IMR-90 (cell line): ENCODE results near the gene PKD1. TPM values are rescaled to one million over a fixed set of nuclear protein-coding genes. Genes with fewer than 3 reads are reported as not detected.

Experiments
- ATAC-seq: fragments of 200-7000 bp; cut with Tn5 transposase; 2 replicates; pipeline ENCODE4 v1.9.1; 2020; ENCODE audit warnings: low read depth, mild to moderate bottlenecking, moderate library complexity
- BruUV-seq: library from RNA; stranded (reverse); fragments of 400-500 nt; replicated peaks from 2 replicates; lab custom pipeline; 2021; lab: Mats Ljungman, UMichigan
- CTCF ChIA-PET: fragments of 300-600 bp; formaldehyde crosslinking; extraction: SDS; loops from one replicate; lab custom pipeline; 2021; ENCODE audit warnings: antibody characterized with exemption; lab: Yijun Ruan, JAX
- POLR2A ChIA-PET: fragments of 300-600 bp; sonication (Branson Sonifier 250); formaldehyde crosslinking; loops from one replicate; lab custom pipeline; 2022; ENCODE audit warnings: antibody characterized with exemption; ENCODE audit not compliant: unreplicated experiment; lab: Charles Lee
- DNase-seq: peaks from one replicate; pipeline ENCODE4 v3.0.0; 2013
- H2AFZ ChIP-seq: replicated peaks from 2 replicates; pipeline ENCODE3; 2013; ENCODE audit warnings: low read length, mild to moderate bottlenecking; ENCODE audit not compliant: poor library complexity
- H2AK5ac ChIP-seq: 2 replicates; pipeline ENCODE4 v1.6.1; 2013; ENCODE audit warnings: low read depth, low read length, inconsistent platforms
- H2AK9ac ChIP-seq: replicated peaks from 2 replicates; pipeline ENCODE3; 2013; ENCODE audit warnings: mild to moderate bottlenecking, low read depth, low read length, moderate library complexity; ENCODE audit not compliant: poor library complexity
- H2BK120ac ChIP-seq: 2 replicates; pipeline ENCODE4 v1.6.1; 2013; ENCODE audit warnings: low read depth, low read length, inconsistent platforms
- H2BK15ac ChIP-seq: 3 replicates; pipeline ENCODE4 v1.6.1; 2013; ENCODE audit warnings: low read depth, low read length, inconsistent platforms
- H2BK20ac ChIP-seq: 2 replicates; pipeline ENCODE4 v1.6.1; 2013; ENCODE audit warnings: low read depth, mild to moderate bottlenecking, inconsistent platforms, low read length, moderate library complexity
- H2BK5ac ChIP-seq: 2 replicates; pipeline ENCODE4 v1.6.1; 2013; ENCODE audit warnings: mild to moderate bottlenecking, low read depth, low read length, inconsistent platforms; ENCODE audit not compliant: poor library complexity, severe bottlenecking
- H3K14ac ChIP-seq: replicated peaks from 2 replicates; pipeline ENCODE4 v1.6.1; 2013; ENCODE audit warnings: low read depth, low read length, inconsistent platforms
- H3K18ac ChIP-seq: 2 replicates; pipeline ENCODE4 v1.6.1; 2013; ENCODE audit warnings: low read depth, low read length, control low read depth
- H3K23ac ChIP-seq: 2 replicates; pipeline ENCODE4 v1.6.1; 2013; ENCODE audit warnings: low read depth, low read length, inconsistent platforms
- H3K27ac ChIP-seq: 2 replicates; pipeline ENCODE4 v1.5.1; 2013; ENCODE audit warnings: mild to moderate bottlenecking, control low read depth, low read length; ENCODE audit not compliant: insufficient read depth
- H3K27me3 ChIP-seq: 2 replicates; pipeline ENCODE4 v1.6.1; 2013; ENCODE audit warnings: low read length; ENCODE audit not compliant: control insufficient read depth, insufficient read depth
- H3K36me3 ChIP-seq: 2 replicates; pipeline ENCODE4 v1.6.1; 2013; ENCODE audit warnings: low read length, mixed read lengths; ENCODE audit not compliant: control insufficient read depth, insufficient read depth
- H3K4ac ChIP-seq: 2 replicates; pipeline ENCODE4 v1.6.1; 2013; ENCODE audit warnings: low read depth, low read length, inconsistent platforms
- H3K4me1 ChIP-seq: 2 replicates; pipeline ENCODE4 v1.6.1; 2013; ENCODE audit warnings: low read length, mixed read lengths; ENCODE audit not compliant: control insufficient read depth, insufficient read depth
- H3K4me2 ChIP-seq: 2 replicates; pipeline ENCODE4 v1.6.1; 2013; ENCODE audit warnings: low read depth, mild to moderate bottlenecking, control low read depth, low read length, moderate library complexity
- H3K4me3 ChIP-seq: 2 replicates; pipeline ENCODE4 v1.5.1; 2013; ENCODE audit warnings: low read depth, mild to moderate bottlenecking, control low read depth, low read length, moderate library complexity; ENCODE audit not compliant: insufficient read depth
- H3K56ac ChIP-seq: 2 replicates; pipeline ENCODE4 v1.6.1; 2013; ENCODE audit warnings: low read length, inconsistent platforms; ENCODE audit not compliant: insufficient read depth; ENCODE audit errors: extremely low read depth
- H3K79me1 ChIP-seq, 2 experiments: 2 replicates each; pipeline ENCODE4 v1.6.1; 2013; ENCODE audit warnings: low read length in 2 of 2, inconsistent platforms in 1 of 2, low read depth in 1 of 2
- H3K9ac ChIP-seq: 2 replicates; pipeline ENCODE4 v1.6.1; 2013; ENCODE audit warnings: low read depth, low read length, control low read depth
- H3K9me1 ChIP-seq: 2 replicates; pipeline ENCODE4 v1.6.1; 2013; ENCODE audit warnings: low read length, inconsistent platforms; ENCODE audit not compliant: insufficient read depth
- H3K9me3 ChIP-seq: 2 replicates; pipeline ENCODE4 v1.6.1; 2013; ENCODE audit warnings: low read length; ENCODE audit not compliant: control insufficient read depth, insufficient read depth
- H4K20me1 ChIP-seq: 2 replicates; pipeline ENCODE4 v1.6.1; 2013; ENCODE audit warnings: low read length, inconsistent platforms; ENCODE audit not compliant: insufficient read depth
- H4K5ac ChIP-seq: 2 replicates; pipeline ENCODE4 v1.6.1; 2013; ENCODE audit warnings: mild to moderate bottlenecking, low read depth, low read length, control low read depth
- H4K8ac ChIP-seq, 2 experiments: 2 replicates each; pipeline ENCODE4 v1.6.1; 2013; ENCODE audit warnings: low read depth in 2 of 2, low read length in 2 of 2, control low read depth in 1 of 2, inconsistent platforms in 1 of 2
- H4K91ac ChIP-seq: 2 replicates; pipeline ENCODE4 v1.6.1; 2013; ENCODE audit warnings: low read depth, low read length, inconsistent platforms; ENCODE audit not compliant: insufficient read depth
- BHLHE40 ChIP-seq: fragments of 150-350 bp; IDR thresholded peaks from 2 replicates; pipeline ENCODE4 v1.6.1; 2016; ENCODE audit warnings: mild to moderate bottlenecking, low read depth, low read length
- NFE2L2 ChIP-seq: fragments of 150-350 bp; IDR thresholded peaks from 2 replicates; pipeline ENCODE4 v1.6.1; 2016; ENCODE audit warnings: low read depth, mild to moderate bottlenecking, low read length
- RAD21 ChIP-seq: IDR thresholded peaks from 2 replicates; pipeline ENCODE4 v1.6.1; 2012; ENCODE audit warnings: low read length, improper control_type of control experiment
- SMC3 ChIP-seq: fragments of 150-350 bp; IDR thresholded peaks from 2 replicates; pipeline ENCODE4 v1.6.1; 2016; ENCODE audit warnings: low read depth, mild to moderate bottlenecking, antibody characterized with exemption, low read length, moderate library complexity
- WGBS, 2 experiments: methylation state at CpG; one replicate each; pipeline versions ENCODE4 v1.1.5 to v1.1.7; 2013; ENCODE audit warnings: missing lambda C conversion rate in 2 of 2; ENCODE audit not compliant: insufficient read length in 1 of 2; ENCODE audit errors: extremely low coverage in 2 of 2; 5-methylcytosine and 5-hydroxymethylcytosine counted together
- dilution Hi-C: fragments of 300-500 bp; cut with HindIII; formaldehyde crosslinking; loops from one replicate; pipeline ENCODE4 v1.14.3; 2018; ENCODE audit warnings: low sequenced_read_pairs; ENCODE audit not compliant: unreplicated experiment
- in situ Hi-C: fragments of 300-500 bp; cut with MboI; formaldehyde crosslinking; loops from 3 replicates; pipeline ENCODE4 v1.14.3; 2019; ENCODE audit warnings: low sequenced_read_pairs, inconsistent platforms, mixed read lengths
- intact Hi-C: fragments of 100-400 bp; cut with micrococcal nuclease; formaldehyde crosslinking; loops from 2 replicates; pipeline ENCODE4 v1.10.0; 2022
- polyA plus RNA-seq, 3 experiments: library from polyadenylated mRNA; depleted of rRNA; stranded (reverse); fragments of >200 nt; gene quantifications; 2 replicates each; pipeline ENCODE4 v1.2.3, GENCODE V29; 2012; ENCODE audit warnings: low replicate concordance in 1 of 3
- total RNA-seq: library from RNA; depleted of rRNA; stranded (reverse); fragments of >200 nt; gene quantifications from 2 replicates; pipeline ENCODE4 v1.2.3, GENCODE V29; 2012
- TF ChIP-seq, protein P1 (sequence below): fragments of 150-350 bp; IDR thresholded peaks from 2 replicates; pipeline ENCODE4 v1.6.1; 2016; ENCODE audit warnings: low read depth, mild to moderate bottlenecking, low read length, moderate library complexity, borderline replicate concordance
- TF ChIP-seq, protein P2 (sequence below): conservative IDR thresholded peaks from 2 replicates; pipeline ENCODE4 v1.5.1; 2012; ENCODE audit warnings: mild to moderate bottlenecking, low read depth, low read length, improper control_type of control experiment

The PKD1 gene
- total and polyA plus RNA-seq, 2 of the 4 experiments (the other 2 are of a cell fraction) = 7.9 to 97.3 TPM

DNA sequence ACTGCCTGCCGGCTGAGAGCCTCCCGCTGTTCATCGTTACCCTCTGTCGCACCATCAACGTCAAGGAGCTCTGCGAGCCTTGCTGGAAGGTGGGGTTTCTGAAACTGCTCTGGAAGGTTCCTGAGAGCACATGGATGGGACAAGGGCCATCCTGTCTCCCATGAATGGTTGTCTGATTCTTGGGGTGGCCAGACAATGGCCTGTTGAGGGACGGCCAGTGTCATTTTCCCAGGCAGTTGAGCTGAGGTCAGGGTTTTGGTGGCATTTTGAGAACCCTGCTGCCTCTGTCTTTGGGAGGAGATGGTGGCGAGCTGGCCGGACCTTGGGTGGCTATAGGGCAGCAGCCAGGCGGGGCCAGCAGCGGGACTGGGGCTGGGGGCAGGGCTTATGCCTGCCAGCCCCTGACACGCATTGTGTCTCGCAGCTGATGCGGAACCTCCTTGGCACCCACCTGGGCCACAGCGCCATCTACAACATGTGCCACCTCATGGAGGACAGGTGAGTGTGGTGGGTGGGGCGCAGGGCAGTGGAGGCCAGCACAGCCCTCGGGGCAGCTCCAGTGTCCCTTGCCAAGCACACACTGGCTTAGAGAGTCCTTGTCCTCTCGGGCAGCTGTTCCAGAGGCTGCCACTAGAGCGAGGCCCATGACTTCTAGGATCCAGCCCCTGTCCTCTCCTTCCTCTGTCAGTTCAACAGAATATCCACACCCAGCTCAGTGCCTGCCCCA, 78.9 kb downstream of the PKD1 start (continued):
- TF ChIP-seq NFE2L2 = no peak

DNA sequence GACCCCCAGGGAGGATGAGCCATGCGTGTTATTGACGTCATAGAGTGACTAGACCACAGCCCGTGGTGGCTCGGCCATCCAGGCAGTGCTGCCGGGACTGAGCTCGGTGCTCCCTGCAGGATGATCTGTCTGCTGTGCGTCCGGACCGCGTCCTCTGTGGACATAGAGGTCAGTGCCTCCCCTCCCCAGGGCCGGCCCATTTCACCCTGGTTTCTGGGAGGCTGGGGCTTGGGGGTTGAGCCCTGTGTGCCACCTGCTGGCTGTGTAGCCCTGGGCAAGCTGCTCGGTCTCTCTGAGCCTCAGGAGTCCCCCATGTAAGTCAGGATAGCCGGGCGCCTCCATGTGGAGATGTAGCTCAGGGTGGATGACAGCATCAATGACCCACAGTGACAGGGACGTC, 79.6 kb downstream of the PKD1 start:
- Histone ChIP-seq H2BK120ac (no peak overlapping the region), H3K18ac (no peak overlapping the region), H4K5ac (no peak overlapping the region), H4K8ac (no peak overlapping the region), H3K27ac (no peak overlapping the region), H3K23ac (no peak overlapping the region), H3K14ac (no peak overlapping the region), H2AK5ac (no peak overlapping the region; the same call in 1 of the 2 replicates), H3K9ac (no peak overlapping the region), H3K79me1 (peaks cover 5 to 33% of the 10 kb centered on the region in 2 experiments; a peak in 3 of 4 replicates), H2AFZ (peak overlapping the region; percentile 13), H3K36me3 (peaks cover 65% of the 10 kb centered on the region), H2BK5ac (no peak overlapping the region), H2AK9ac (peak overlapping the region; percentile 37), H3K27me3 (no peaks in the 10 kb centered on the region), H3K4me1 (no peaks in the 10 kb centered on the region), H2BK20ac (no peak overlapping the region), H3K9me3 (no peaks in the 10 kb centered on the region), H2BK15ac (no peak overlapping the region), H4K20me1 (no peaks in the 10 kb centered on the region; the same call in none of the 2 replicates), H3K4ac (no peak overlapping the region), H4K91ac (no peak overlapping the region), H3K56ac (no peak overlapping the region; the same call in 1 of the 2 replicates), H3K9me1 (no peaks in the 10 kb centered on the region), H3K4me2 (no peak overlapping the region), H3K4me3 (no peak overlapping the region)
- ATAC-seq = peak; percentile 75
- no peak for DNase-seq
- in situ Hi-C loops (no loop called here), intact Hi-C loops (loop anchor here (1.0 kb wide), 1 partner anchor 33 kb away; no protein-coding TSS in a partner anchor), dilution Hi-C loops (no loop called here)
- BruUV-seq = no TSS peak
- 96% methylated on average over 7 of the region's 15 CpGs; no CpG with 5 or more reads in 1 of the 2 experiments for WGBS, 2 experiments
- TF ChIP-seq, protein P1, sequence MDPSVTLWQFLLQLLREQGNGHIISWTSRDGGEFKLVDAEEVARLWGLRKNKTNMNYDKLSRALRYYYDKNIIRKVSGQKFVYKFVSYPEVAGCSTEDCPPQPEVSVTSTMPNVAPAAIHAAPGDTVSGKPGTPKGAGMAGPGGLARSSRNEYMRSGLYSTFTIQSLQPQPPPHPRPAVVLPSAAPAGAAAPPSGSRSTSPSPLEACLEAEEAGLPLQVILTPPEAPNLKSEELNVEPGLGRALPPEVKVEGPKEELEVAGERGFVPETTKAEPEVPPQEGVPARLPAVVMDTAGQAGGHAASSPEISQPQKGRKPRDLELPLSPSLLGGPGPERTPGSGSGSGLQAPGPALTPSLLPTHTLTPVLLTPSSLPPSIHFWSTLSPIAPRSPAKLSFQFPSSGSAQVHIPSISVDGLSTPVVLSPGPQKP = no peak
- TF ChIP-seq RAD21 (peak; percentile 36; the same call in 1 of the 2 replicates), SMC3 (peak; percentile 50; the same call in 1 of the 2 replicates), BHLHE40 (no peak)
- TF ChIP-seq, protein P2, sequence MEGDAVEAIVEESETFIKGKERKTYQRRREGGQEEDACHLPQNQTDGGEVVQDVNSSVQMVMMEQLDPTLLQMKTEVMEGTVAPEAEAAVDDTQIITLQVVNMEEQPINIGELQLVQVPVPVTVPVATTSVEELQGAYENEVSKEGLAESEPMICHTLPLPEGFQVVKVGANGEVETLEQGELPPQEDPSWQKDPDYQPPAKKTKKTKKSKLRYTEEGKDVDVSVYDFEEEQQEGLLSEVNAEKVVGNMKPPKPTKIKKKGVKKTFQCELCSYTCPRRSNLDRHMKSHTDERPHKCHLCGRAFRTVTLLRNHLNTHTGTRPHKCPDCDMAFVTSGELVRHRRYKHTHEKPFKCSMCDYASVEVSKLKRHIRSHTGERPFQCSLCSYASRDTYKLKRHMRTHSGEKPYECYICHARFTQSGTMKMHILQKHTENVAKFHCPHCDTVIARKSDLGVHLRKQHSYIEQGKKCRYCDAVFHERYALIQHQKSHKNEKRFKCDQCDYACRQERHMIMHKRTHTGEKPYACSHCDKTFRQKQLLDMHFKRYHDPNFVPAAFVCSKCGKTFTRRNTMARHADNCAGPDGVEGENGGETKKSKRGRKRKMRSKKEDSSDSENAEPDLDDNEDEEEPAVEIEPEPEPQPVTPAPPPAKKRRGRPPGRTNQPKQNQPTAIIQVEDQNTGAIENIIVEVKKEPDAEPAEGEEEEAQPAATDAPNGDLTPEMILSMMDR = peak; percentile 38
- ChIA-PET CTCF (no interaction called here), POLR2A (no interaction called here)
